Right lobe of liver (tissue), 4 donors: Measurements from ENCODE around the gene TIMM13.
"Not testable (repeated sequence)": the region's sequence is repeated elsewhere in the genome, so short reads cannot be mapped to it uniquely, and the experiment has no call there.

Experiments used
- CTCF ChIP-seq, 4 donors: fragments of 200-600 bp in 3 of 4; fragments of 450-650 bp in 1 of 4; IDR thresholded peaks; one replicate each; pipeline versions ENCODE4 v1.5.1 to v1.8.0; 2016 to 2022; ENCODE audit warnings: antibody characterized with exemption in 4 of 4, mild to moderate bottlenecking in 2 of 4
- POLR2A ChIP-seq: fragments of 450-650 bp; IDR thresholded peaks from one replicate; pipeline ENCODE4 v1.6.1; 2017; ENCODE audit warnings: antibody characterized with exemption, mild to moderate bottlenecking
- donor health status: DM: no; HTN: no; CAD: no.
- donor health status: DM: no; HTN: no; CAD: no.
- donor health status: DM: no; HTN: yes; CAD: no.

- not testable (repeated sequence) for TF ChIP-seq CTCF (IDR thresholded peaks at IDR 0.05); POLR2A
These were observed 31.4 kb upstream of the TIMM13 start for GRCh38 chr19:2458776-2459175.
